GM19467 (cell line): Measurements from ENCODE around the gene CD9.

ENCODE experiments used
- ATAC-seq: cut with Tn5 transposase; IDR thresholded peaks from one replicate; pipeline ENCODE4 v1.9.1; 2021; ENCODE audit warnings: mild to moderate bottlenecking, moderate library complexity; ENCODE audit not compliant: unreplicated experiment

The CD9 gene

GRCh38 chr12:6273205-6273540 is 73.0 kb downstream of the CD9 start:
- ATAC-seq = no peak

GRCh38 chr12:6273541-6274230 is 73.5 kb downstream of the CD9 start:
- ATAC-seq = no peak

GRCh38 chr12:6274231-6275221 is 74.3 kb downstream of the CD9 start:
- no peak for ATAC-seq

GRCh38 chr12:6275928-6276887 is 76.0 kb downstream of the CD9 start:
- ATAC-seq = no peak

GRCh38 chr12:6276956-6277620 is 76.9 kb downstream of the CD9 start:
- no peak for ATAC-seq

- no peak for ATAC-seq
Observed at GRCh38 chr12:6277982-6278438, 77.8 kb downstream of the CD9 start.

- ATAC-seq = no peak
Observed at GRCh38 chr12:6278439-6279255, 78.4 kb downstream of the CD9 start.

- ATAC-seq = no peak
Observed at GRCh38 chr12:6279256-6279628, 79.0 kb downstream of the CD9 start.

- no peak for ATAC-seq
Observed at GRCh38 chr12:6279631-6280030, 79.4 kb downstream of the CD9 start.

- no peak for ATAC-seq
Observed at GRCh38 chr12:6280053-6280469, 79.9 kb downstream of the CD9 start.

GRCh38 chr12:6280672-6281071 is 80.5 kb downstream of the CD9 start:
- no peak for ATAC-seq

- no peak for ATAC-seq
Observed at GRCh38 chr12:6281081-6281809, 81.0 kb downstream of the CD9 start.

GRCh38 chr12:6282453-6282840 is 82.2 kb downstream of the CD9 start:
- no peak for ATAC-seq

GRCh38 chr12:6284273-6284672 is 84.1 kb downstream of the CD9 start:
- ATAC-seq = no peak

GRCh38 chr12:6285063-6285477 is 84.9 kb downstream of the CD9 start:
- no peak for ATAC-seq

GRCh38 chr12:6285532-6286306 is 85.5 kb downstream of the CD9 start:
- ATAC-seq = no peak
